ENCODE results near the gene TMEM181. TPM values are rescaled to one million over a fixed set of nuclear protein-coding genes. Genes with fewer than 3 reads are reported as not detected.

The TMEM181 gene
- total RNA-seq, 2 experiments from 2014 or later = 10.0 to 10.1 TPM

Small RNA genes within 50 kb of the gene (microRNA-seq; reads per million reads assigned to microRNA genes)
- gene MIR7161 (ENCODE audit: borderline microRNAs expressed, borderline replicate concordance) = not detected

Other genes with a start within 250 kb of the TMEM181 start
- gene TULP4, start 247.6 kb upstream of the TMEM181 start, total RNA-seq = 10 to 100 TPM; 18.4 to 18.5 TPM
- gene DYNLT1, start 84.7 kb downstream of the TMEM181 start, total RNA-seq = 10 to 100 TPM; 94.3 to 98.3 TPM
- 100 to 1,000 TPM; 151 to 163 TPM for gene SYTL3, start 90.0 kb downstream of the TMEM181 start, total RNA-seq